Esophagus squamous epithelium (tissue), 4 donors: ENCODE results near the gene THAP8.

Source experiments
- POLR2A ChIP-seq, 4 donors: fragments of 450-650 bp; IDR thresholded peaks; one replicate each; pipeline ENCODE4 v1.6.1; 2017; ENCODE audit warnings: antibody characterized with exemption in 4 of 4, mild to moderate bottlenecking in 4 of 4, moderate library complexity in 3 of 4
- TF ChIP-seq, protein P1 (sequence below), 6 experiments: fragments of 450-650 bp in 4 of 6; fragments of 200-600 bp in 2 of 6; sonication (generic) in 2 of 6; IDR thresholded peaks; one replicate each; pipeline ENCODE4 v1.5.1; 2016 to 2019; ENCODE audit warnings: antibody characterized with exemption in 6 of 6, mild to moderate bottlenecking in 4 of 6, moderate library complexity in 4 of 6

DNA sequence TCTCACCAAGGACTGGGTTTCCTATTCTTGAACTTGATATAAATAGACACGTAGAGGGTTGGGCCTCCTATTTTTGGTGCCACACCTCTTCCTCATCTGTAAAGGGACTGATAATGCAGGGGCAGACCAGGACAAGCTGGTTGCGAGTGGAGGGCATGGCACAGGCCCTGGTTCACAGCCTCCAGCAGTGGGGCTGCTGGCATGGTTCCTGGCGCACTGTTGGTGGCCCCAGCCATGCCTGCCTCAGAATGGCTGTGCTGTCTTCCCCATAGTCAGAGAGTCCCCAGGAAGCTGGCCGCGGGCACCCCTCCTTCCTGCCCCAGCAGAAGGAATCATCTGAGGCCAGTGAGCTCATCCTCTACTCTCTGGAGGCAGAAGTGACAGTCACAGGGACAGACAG, 46.4 kb upstream of the THAP8 start:
- TF ChIP-seq, protein P1, sequence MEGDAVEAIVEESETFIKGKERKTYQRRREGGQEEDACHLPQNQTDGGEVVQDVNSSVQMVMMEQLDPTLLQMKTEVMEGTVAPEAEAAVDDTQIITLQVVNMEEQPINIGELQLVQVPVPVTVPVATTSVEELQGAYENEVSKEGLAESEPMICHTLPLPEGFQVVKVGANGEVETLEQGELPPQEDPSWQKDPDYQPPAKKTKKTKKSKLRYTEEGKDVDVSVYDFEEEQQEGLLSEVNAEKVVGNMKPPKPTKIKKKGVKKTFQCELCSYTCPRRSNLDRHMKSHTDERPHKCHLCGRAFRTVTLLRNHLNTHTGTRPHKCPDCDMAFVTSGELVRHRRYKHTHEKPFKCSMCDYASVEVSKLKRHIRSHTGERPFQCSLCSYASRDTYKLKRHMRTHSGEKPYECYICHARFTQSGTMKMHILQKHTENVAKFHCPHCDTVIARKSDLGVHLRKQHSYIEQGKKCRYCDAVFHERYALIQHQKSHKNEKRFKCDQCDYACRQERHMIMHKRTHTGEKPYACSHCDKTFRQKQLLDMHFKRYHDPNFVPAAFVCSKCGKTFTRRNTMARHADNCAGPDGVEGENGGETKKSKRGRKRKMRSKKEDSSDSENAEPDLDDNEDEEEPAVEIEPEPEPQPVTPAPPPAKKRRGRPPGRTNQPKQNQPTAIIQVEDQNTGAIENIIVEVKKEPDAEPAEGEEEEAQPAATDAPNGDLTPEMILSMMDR (IDR thresholded peaks at IDR 0.05) = no peak
- no peak for TF ChIP-seq POLR2A (IDR thresholded peaks at IDR 0.05)
